ENCODE results near the gene C2CD2. TPM values are rescaled to one million over a fixed set of nuclear protein-coding genes. Genes with fewer than 3 reads are reported as not detected.
A peak's percentile ranks its signal among the peaks of the same experiment; 100 is the strongest.

C2CD2 gene
- total RNA-seq, 1 donor from 2014 or later, result 20.5 TPM

DNA sequence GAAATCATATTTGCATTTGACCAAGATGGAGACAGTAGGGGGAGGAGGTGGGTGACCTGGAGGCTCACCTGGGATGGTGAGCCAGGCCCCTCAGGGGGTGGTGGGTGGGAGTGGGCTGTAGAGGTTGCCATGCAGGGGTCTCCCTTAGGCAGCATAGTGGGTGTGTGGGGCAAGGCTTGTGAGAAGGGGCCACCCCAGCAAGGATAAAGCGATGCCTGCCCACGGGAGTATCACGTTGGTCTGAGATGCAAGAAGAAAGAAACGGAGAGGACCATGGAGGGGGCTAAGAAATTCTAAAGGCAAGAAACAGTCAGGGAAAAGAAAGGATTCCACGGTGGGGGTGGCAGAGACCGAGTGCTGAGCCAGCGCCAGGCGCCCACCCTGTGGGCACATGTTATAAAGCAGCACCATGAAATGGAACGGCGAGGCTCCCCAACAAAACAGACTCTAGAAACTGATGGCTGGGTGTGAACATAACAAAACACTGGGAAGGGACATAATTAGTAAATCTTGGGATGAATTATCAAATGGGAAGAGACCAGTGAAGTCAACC lies 11.7 kb upstream of the C2CD2 start:
- peak; percentile 22 for DNase-seq (ENCODE audit: extremely low spot score, unreplicated experiment)
- H3K4me3 Mint-ChIP-seq, result no peak overlapping the region
- no peaks in the 10 kb centered on the region for H3K27me3 Mint-ChIP-seq
- H3K27ac Mint-ChIP-seq, result no peak overlapping the region
- no peaks in the 10 kb centered on the region for H3K9me3 Mint-ChIP-seq
- TF ChIP-seq, protein P1, sequence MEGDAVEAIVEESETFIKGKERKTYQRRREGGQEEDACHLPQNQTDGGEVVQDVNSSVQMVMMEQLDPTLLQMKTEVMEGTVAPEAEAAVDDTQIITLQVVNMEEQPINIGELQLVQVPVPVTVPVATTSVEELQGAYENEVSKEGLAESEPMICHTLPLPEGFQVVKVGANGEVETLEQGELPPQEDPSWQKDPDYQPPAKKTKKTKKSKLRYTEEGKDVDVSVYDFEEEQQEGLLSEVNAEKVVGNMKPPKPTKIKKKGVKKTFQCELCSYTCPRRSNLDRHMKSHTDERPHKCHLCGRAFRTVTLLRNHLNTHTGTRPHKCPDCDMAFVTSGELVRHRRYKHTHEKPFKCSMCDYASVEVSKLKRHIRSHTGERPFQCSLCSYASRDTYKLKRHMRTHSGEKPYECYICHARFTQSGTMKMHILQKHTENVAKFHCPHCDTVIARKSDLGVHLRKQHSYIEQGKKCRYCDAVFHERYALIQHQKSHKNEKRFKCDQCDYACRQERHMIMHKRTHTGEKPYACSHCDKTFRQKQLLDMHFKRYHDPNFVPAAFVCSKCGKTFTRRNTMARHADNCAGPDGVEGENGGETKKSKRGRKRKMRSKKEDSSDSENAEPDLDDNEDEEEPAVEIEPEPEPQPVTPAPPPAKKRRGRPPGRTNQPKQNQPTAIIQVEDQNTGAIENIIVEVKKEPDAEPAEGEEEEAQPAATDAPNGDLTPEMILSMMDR (conservative IDR thresholded peaks at IDR 0.05), result no peak
- H3K4me1 Mint-ChIP-seq (ENCODE audit: unreplicated experiment), result peaks cover 53% of the 10 kb centered on the region
- H3K36me3 Mint-ChIP-seq, result no peaks in the 10 kb centered on the region

DNA sequence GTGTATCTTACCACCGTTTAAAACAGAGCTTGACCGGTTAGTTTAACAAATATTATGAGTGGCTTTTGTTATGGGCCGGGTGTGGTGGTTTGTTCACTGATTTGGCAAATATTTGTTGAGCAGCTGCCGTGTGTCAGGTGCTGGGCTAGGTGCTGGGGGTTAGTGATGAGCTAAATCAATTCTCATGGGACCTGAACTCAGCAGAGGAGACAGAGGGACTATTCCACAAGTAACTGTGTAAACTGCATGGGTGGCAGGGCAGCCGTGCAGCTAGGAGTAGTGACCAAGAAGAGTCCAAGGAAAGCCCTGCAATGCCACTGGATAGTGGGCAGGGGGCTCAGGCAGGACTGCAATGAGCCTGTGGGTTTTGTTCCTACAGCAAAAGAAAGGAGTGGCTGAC lies 11.2 kb upstream of the C2CD2 start:
- TF ChIP-seq, protein P1 (conservative IDR thresholded peaks at IDR 0.05), result no peak
- peak; percentile 31 for DNase-seq (ENCODE audit: extremely low spot score, unreplicated experiment)
- no peaks in the 10 kb centered on the region for H3K9me3 Mint-ChIP-seq
- no peaks in the 10 kb centered on the region for H3K27me3 Mint-ChIP-seq
- no peak overlapping the region for H3K27ac Mint-ChIP-seq
- peaks cover 48% of the 10 kb centered on the region for H3K4me1 Mint-ChIP-seq (ENCODE audit: unreplicated experiment)
- no peaks in the 10 kb centered on the region for H3K36me3 Mint-ChIP-seq
- H3K4me3 Mint-ChIP-seq, result no peak overlapping the region

DNA sequence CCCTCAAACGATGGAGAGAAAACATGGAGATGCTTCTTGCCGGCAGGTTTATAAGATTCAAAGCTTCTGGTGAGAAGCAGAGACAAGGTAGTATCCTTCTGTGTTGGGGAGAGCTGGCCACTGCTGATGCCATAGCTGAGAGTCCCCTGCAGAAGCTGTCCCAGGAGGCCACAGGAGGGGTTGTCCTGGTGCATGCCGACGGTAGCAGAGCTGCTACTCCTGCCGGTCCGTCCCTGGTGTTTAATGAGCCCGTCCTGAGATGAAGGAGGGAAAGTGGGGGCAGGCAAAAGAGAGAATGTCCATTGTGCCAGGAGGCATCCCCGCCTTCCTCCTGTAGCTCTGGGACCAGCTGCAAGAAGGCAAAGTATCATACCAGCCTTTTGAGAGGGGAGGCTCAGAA lies 10.4 kb upstream of the C2CD2 start:
- no peak overlapping the region for H3K4me3 Mint-ChIP-seq
- peaks cover 41% of the 10 kb centered on the region for H3K4me1 Mint-ChIP-seq (ENCODE audit: unreplicated experiment)
- TF ChIP-seq, protein P1 (conservative IDR thresholded peaks at IDR 0.05), result no peak
- H3K27me3 Mint-ChIP-seq, result no peaks in the 10 kb centered on the region
- no peak overlapping the region for H3K27ac Mint-ChIP-seq
- no peak for DNase-seq (ENCODE audit: extremely low spot score, unreplicated experiment)
- no peaks in the 10 kb centered on the region for H3K9me3 Mint-ChIP-seq
- H3K36me3 Mint-ChIP-seq, result no peaks in the 10 kb centered on the region

DNA sequence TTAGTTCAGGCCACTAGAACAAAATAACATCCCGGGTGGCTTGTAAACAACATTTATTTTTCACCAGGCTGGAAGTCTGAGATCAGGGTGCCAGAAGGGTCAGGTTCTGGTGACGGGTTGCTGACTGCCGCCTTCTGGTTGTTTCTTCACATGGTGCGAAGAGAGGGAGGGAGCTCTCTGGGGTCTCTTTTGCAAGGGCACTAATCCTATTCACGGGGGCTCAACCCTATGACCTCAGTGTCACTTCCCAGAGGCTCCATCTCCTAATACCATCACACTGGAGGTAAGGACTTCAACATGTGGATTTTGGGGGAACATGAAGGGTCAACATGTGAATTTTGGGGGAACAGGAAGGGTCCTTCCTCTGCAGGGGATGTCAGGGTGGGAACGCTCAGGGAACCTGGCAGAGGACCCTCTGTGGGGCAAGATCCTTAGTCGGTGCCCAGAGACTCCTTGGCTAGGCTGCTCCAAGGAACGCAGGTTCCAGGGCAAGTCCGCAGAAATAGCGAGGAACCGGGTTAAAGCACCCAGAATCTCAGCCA lies 8.7 kb upstream of the C2CD2 start:
- H3K27me3 Mint-ChIP-seq, result no peaks in the 10 kb centered on the region
- no peaks in the 10 kb centered on the region for H3K9me3 Mint-ChIP-seq
- H3K4me1 Mint-ChIP-seq (ENCODE audit: unreplicated experiment), result peaks cover 33% of the 10 kb centered on the region
- no peaks in the 10 kb centered on the region for H3K36me3 Mint-ChIP-seq
- no peak for DNase-seq (ENCODE audit: extremely low spot score, unreplicated experiment)
- no peak overlapping the region for H3K27ac Mint-ChIP-seq
- no peak overlapping the region for H3K4me3 Mint-ChIP-seq
- TF ChIP-seq, protein P1 (conservative IDR thresholded peaks at IDR 0.05), result no peak

DNA sequence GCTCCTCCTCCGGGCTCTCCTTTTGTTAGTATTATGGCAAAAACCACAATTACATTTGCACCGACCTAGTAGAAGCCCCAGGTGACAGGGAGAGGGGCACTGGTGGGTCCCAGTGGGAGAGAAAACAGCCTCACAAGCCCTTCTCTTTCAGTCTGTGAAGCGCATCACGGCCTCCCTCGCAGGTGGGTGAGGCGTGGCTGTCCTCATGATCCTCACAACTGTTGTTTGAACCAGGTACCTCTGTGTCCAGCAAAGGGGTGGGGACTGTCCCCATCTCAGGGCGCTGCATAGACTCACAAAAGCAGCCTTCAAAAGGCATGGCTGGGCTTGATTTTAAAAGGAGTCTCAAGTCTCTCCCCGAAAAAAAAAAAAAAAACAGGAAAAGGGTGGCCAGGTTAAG lies 7.9 kb upstream of the C2CD2 start:
- H3K4me1 Mint-ChIP-seq (ENCODE audit: unreplicated experiment), result peaks cover 35% of the 10 kb centered on the region
- H3K27me3 Mint-ChIP-seq, result no peaks in the 10 kb centered on the region
- no peak overlapping the region for H3K4me3 Mint-ChIP-seq
- no peaks in the 10 kb centered on the region for H3K36me3 Mint-ChIP-seq
- DNase-seq (ENCODE audit: extremely low spot score, unreplicated experiment), result no peak
- no peaks in the 10 kb centered on the region for H3K9me3 Mint-ChIP-seq
- no peak overlapping the region for H3K27ac Mint-ChIP-seq
- TF ChIP-seq, protein P1 (conservative IDR thresholded peaks at IDR 0.05), result no peak

Data from type B pancreatic cell (in vitro differentiated cells).